COLO829 (cell line): ENCODE measurements around the gene ASXL2.

Experiments used
- DNase-seq: peaks from one replicate; pipeline ENCODE4 v3.0.0; 2012; ENCODE audit warnings: low spot score

ASXL2 gene

DNA sequence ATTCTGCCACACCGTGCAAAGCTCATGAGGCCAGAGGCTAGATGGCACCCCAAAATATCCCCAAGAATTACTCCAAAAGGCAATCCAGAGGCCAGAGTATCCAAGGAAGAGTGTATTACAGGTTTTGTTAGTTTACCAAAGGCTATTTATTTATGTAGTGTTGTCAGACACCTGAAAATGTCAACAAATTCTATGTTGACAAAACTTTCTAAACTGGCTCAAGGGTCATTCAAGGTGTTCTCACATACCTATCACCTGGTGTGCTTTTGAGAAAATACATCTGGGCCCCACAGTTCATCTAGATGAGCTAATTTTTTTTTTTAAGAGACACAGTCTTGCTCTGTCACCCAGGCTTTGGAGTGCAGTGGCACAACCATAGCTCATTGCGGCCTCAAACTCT, 192.5 kb downstream of the ASXL2 start:
- no peak for DNase-seq

GRCh38 chr2:25684577-25685473, 193.5 kb downstream of the ASXL2 start:
- DNase-seq, result no peak
